CD8-positive, alpha-beta memory T cell (primary cell): ENCODE measurements around the gene GPN1. TPM values are rescaled to one million over a fixed set of nuclear protein-coding genes. Genes with fewer than 3 reads are reported as not detected.
A peak's percentile ranks its signal among the peaks of the same experiment; 100 is the strongest.
"Not testable (repeated sequence)": the region's sequence is repeated elsewhere in the genome, so short reads cannot be mapped to it uniquely, and the experiment has no call there.

Experiments used
- CTCF ChIA-PET: fragments of 350-600 bp; sonication (Branson Sonifier 250); formaldehyde crosslinking; loops from one replicate; lab custom pipeline; 2021; ENCODE audit warnings: antibody characterized with exemption; lab: Charles Lee
- POLR2A ChIA-PET: fragments of 350-600 bp; sonication (Branson Sonifier 250); formaldehyde crosslinking; loops from one replicate; lab custom pipeline; 2021; ENCODE audit warnings: antibody characterized with exemption; lab: Charles Lee
- DNase-seq, 5 donors: peaks; one replicate each; pipeline versions ENCODE4 v3.0.0 to v3.0.0-alpha.2; 2020 to 2022; ENCODE audit warnings: mixed read lengths in 1 of 5
- H3K27ac ChIP-seq: one replicate; pipeline ENCODE4 v1.7.0; 2013; ENCODE audit warnings: low read depth, mild to moderate bottlenecking, low read length, moderate library complexity
- H3K27me3 ChIP-seq: 2 replicates; pipeline ENCODE4 v1.7.0; 2013; ENCODE audit warnings: low read length, mild to moderate bottlenecking; ENCODE audit not compliant: insufficient read depth, poor library complexity, severe bottlenecking
- H3K36me3 ChIP-seq: 2 replicates; pipeline ENCODE4 v1.7.0; 2013; ENCODE audit warnings: mild to moderate bottlenecking, low read length, moderate library complexity; ENCODE audit not compliant: insufficient read depth
- H3K4me1 ChIP-seq: 2 replicates; pipeline ENCODE4 v1.7.0; 2013; ENCODE audit warnings: mild to moderate bottlenecking, low read length, moderate library complexity; ENCODE audit not compliant: insufficient read depth
- H3K4me3 ChIP-seq: 2 replicates; pipeline ENCODE4 v1.7.0; 2013; ENCODE audit warnings: mild to moderate bottlenecking, low read length
- H3K9me3 ChIP-seq: 2 replicates; pipeline ENCODE4 v1.7.0; 2013; ENCODE audit warnings: mild to moderate bottlenecking, low read length
- H3K27ac Mint-ChIP-seq, 8 donors: one replicate each; pipeline ENCODE4 v1.8.0; 2020 to 2021; ENCODE audit warnings: mixed read lengths in 8 of 8, mild to moderate bottlenecking in 6 of 8, inconsistent platforms in 3 of 8, moderate library complexity in 3 of 8
- H3K27me3 Mint-ChIP-seq, 2 donors: one replicate each; pipeline ENCODE4 v1.8.0; 2020 to 2021; ENCODE audit warnings: mixed read lengths in 2 of 2, mild to moderate bottlenecking in 1 of 2, moderate library complexity in 1 of 2
- H3K36me3 Mint-ChIP-seq, 3 donors: one replicate each; pipeline ENCODE4 v1.8.0; 2020 to 2021; ENCODE audit warnings: mixed read lengths in 3 of 3, inconsistent platforms in 1 of 3, mild to moderate bottlenecking in 1 of 3
- H3K4me1 Mint-ChIP-seq, 3 donors: one replicate each; pipeline ENCODE4 v1.8.0; 2020 to 2021; ENCODE audit warnings: mixed read lengths in 3 of 3, inconsistent platforms in 1 of 3, mild to moderate bottlenecking in 1 of 3
- H3K4me3 Mint-ChIP-seq, 7 donors: one replicate each; pipeline ENCODE4 v1.8.0; 2020 to 2021; ENCODE audit warnings: mixed read lengths in 7 of 7, mild to moderate bottlenecking in 6 of 7, moderate library complexity in 4 of 7, inconsistent platforms in 2 of 7
- H3K9me3 Mint-ChIP-seq, 5 donors: one replicate each; pipeline ENCODE4 v1.8.0; 2020 to 2022; ENCODE audit warnings: mixed read lengths in 5 of 5, mild to moderate bottlenecking in 3 of 5, moderate library complexity in 2 of 5, inconsistent platforms in 1 of 5
- polyA plus RNA-seq: library from polyadenylated mRNA; unstranded; fragments of 300-500 nt; fragmentation: Illumina TruSeq; gene quantifications from one replicate; pipeline ENCODE4 v1.2.3, GENCODE V29; 2021
- total RNA-seq, 2 experiments: library from RNA; stranded (reverse); gene quantifications; one replicate each; pipeline ENCODE4 v1.2.3, GENCODE V29; 2021

GPN1 gene
- total and polyA plus RNA-seq, 3 experiments from 2014 or later = 63.6 to 70.5 (median 67.3) TPM

GRCh38 chr2:27613985-27614384, 14.9 kb upstream of the GPN1 start:
- H3K27ac Mint-ChIP-seq = no peak overlapping the region
- Histone ChIP-seq H3K27me3 (no peaks in the 10 kb centered on the region), H3K9me3 (no peaks in the 10 kb centered on the region), H3K4me3 (no peak overlapping the region), H3K36me3 (peaks cover 39% of the 10 kb centered on the region), H3K4me1 (no peaks in the 10 kb centered on the region), H3K27ac (no peak overlapping the region)
- no peak overlapping the region for H3K4me3 Mint-ChIP-seq
- DNase-seq = no peak
- ChIA-PET POLR2A (no interaction called here), CTCF (interaction anchor here (0.7 to 0.8 kb wide), 2 partner anchors 9 to 11 kb away, joined by 3 read pairs; no protein-coding TSS in a partner anchor)
- H3K27me3 Mint-ChIP-seq = peaks cover 0 to 2% of the 10 kb centered on the region in 2 donors
- peaks cover 0 to 5% (median 4%) of the 10 kb centered on the region in 3 donors for H3K4me1 Mint-ChIP-seq
- H3K9me3 Mint-ChIP-seq = no peaks in the 10 kb centered on the region
- peaks cover 7 to 75% (median 22%) of the 10 kb centered on the region in 3 donors for H3K36me3 Mint-ChIP-seq

GRCh38 chr2:27615316-27615715, 13.5 kb upstream of the GPN1 start:
- H3K27me3 Mint-ChIP-seq = peaks cover 0 to 2% of the 10 kb centered on the region in 2 donors
- H3K27ac ChIP-seq = no peak overlapping the region
- no peak overlapping the region for H3K4me3 Mint-ChIP-seq
- peaks cover 0 to 5% (median 4%) of the 10 kb centered on the region in 3 donors for H3K4me1 Mint-ChIP-seq
- H3K36me3 ChIP-seq = peaks cover 39% of the 10 kb centered on the region
- no peaks in the 10 kb centered on the region for H3K9me3 Mint-ChIP-seq
- H3K27ac Mint-ChIP-seq = no peak overlapping the region
- no peaks in the 10 kb centered on the region for H3K27me3 ChIP-seq
- H3K4me3 ChIP-seq = no peak overlapping the region
- H3K4me1 ChIP-seq = no peaks in the 10 kb centered on the region
- DNase-seq = no peak
- peaks cover 7 to 75% (median 24%) of the 10 kb centered on the region in 3 donors for H3K36me3 Mint-ChIP-seq
- no peaks in the 10 kb centered on the region for H3K9me3 ChIP-seq
- ChIA-PET POLR2A (interaction anchor here (0.5 kb wide), 1 partner anchor 1502 kb away, joined by 3 read pairs; no protein-coding TSS in a partner anchor), CTCF (no interaction called here)

GRCh38 chr2:27621524-27621923, 7.3 kb upstream of the GPN1 start:
- peaks cover 7 to 70% (median 41%) of the 10 kb centered on the region in 3 donors for H3K36me3 Mint-ChIP-seq

GRCh38 chr2:27622921-27623384, 5.9 kb upstream of the GPN1 start:
- H3K36me3 ChIP-seq = peaks cover 35% of the 10 kb centered on the region
- H3K27ac ChIP-seq = no peak overlapping the region
- CTCF ChIA-PET = no interaction called here
- no peak overlapping the region for H3K4me3 ChIP-seq
- Mint-ChIP-seq H3K36me3 (peaks cover 0 to 58% (median 35%) of the 10 kb centered on the region in 3 donors), H3K4me3 (no peak overlapping the region), H3K27ac (peak overlapping the region in 5 of 8 donors; percentile 16 to 76 (median 37)), H3K4me1 (peaks cover 0 to 2% (median 0%) of the 10 kb centered on the region in 3 donors), H3K27me3 (no peaks in the 10 kb centered on the region), H3K9me3 (no peaks in the 10 kb centered on the region)
- POLR2A ChIA-PET = no interaction called here
- DNase-seq = no peak
- peaks cover 2% of the 10 kb centered on the region for H3K4me1 ChIP-seq
- H3K27me3 ChIP-seq = no peaks in the 10 kb centered on the region
- H3K9me3 ChIP-seq = no peaks in the 10 kb centered on the region

More at GRCh38 chr2:27621524-27621923, 7.3 kb upstream of the GPN1 start:
- H3K4me3 ChIP-seq = no peak overlapping the region
- H3K27me3 ChIP-seq = no peaks in the 10 kb centered on the region
- ChIA-PET POLR2A (no interaction called here), CTCF (no interaction called here)
- Mint-ChIP-seq H3K4me3 (no peak overlapping the region), H3K4me1 (no peaks in the 10 kb centered on the region), H3K9me3 (no peaks in the 10 kb centered on the region), H3K27ac (peak overlapping the region in 4 of 8 donors; percentile 17 to 58 (median 47)), H3K27me3 (no peaks in the 10 kb centered on the region)
- no peak overlapping the region for H3K27ac ChIP-seq
- no peak for DNase-seq
- no peaks in the 10 kb centered on the region for H3K9me3 ChIP-seq
- H3K36me3 ChIP-seq = peaks cover 49% of the 10 kb centered on the region
- H3K4me1 ChIP-seq = no peaks in the 10 kb centered on the region

GRCh38 chr2:27624943-27625342, 3.9 kb upstream of the GPN1 start:
- peaks cover 0 to 46% (median 29%) of the 10 kb centered on the region in 3 donors for H3K36me3 Mint-ChIP-seq
- peaks cover 0 to 2% (median 0%) of the 10 kb centered on the region in 3 donors for H3K4me1 Mint-ChIP-seq
- H3K27ac Mint-ChIP-seq = peak overlapping the region in 7 of 8 donors; percentile 3 to 83 (median 49)
- H3K4me3 ChIP-seq = no peak overlapping the region
- ChIA-PET CTCF (no interaction called here), POLR2A (no interaction called here)
- H3K9me3 ChIP-seq = no peaks in the 10 kb centered on the region
- H3K27ac ChIP-seq = no peak overlapping the region
- H3K9me3 Mint-ChIP-seq = no peaks in the 10 kb centered on the region
- no peak for DNase-seq
- peaks cover 14% of the 10 kb centered on the region for H3K4me1 ChIP-seq
- H3K4me3 Mint-ChIP-seq = no peak overlapping the region
- peaks cover 30% of the 10 kb centered on the region for H3K36me3 ChIP-seq
- H3K27me3 ChIP-seq = no peaks in the 10 kb centered on the region
- no peaks in the 10 kb centered on the region for H3K27me3 Mint-ChIP-seq

- POLR2A ChIA-PET, H3K27me3 ChIP-seq, H3K4me3 ChIP-seq, H3K27me3 Mint-ChIP-seq, CTCF ChIA-PET, H3K9me3 Mint-ChIP-seq, H3K9me3 ChIP-seq, H3K27ac ChIP-seq, DNase-seq: not testable (repeated sequence)
- Mint-ChIP-seq H3K36me3 (peaks cover 0 to 42% (median 25%) of the 10 kb centered on the region in 3 donors), H3K4me1 (peaks cover 10 to 14% (median 13%) of the 10 kb centered on the region in 3 donors), H3K27ac (peak overlapping the region in 6 of 8 donors; percentile 11 to 85 (median 52)), H3K4me3 (peak overlapping the region in 1 of 7 donors; percentile 16)
- H3K4me1 ChIP-seq = peaks cover 15% of the 10 kb centered on the region
- H3K36me3 ChIP-seq = peaks cover 33% of the 10 kb centered on the region
Measured at GRCh38 chr2:27626323-27626722, 2.5 kb upstream of the GPN1 start.

GRCh38 chr2:27626921-27627320, 1.9 kb upstream of the GPN1 start:
- H3K9me3 ChIP-seq, H3K9me3 Mint-ChIP-seq, H3K27me3 ChIP-seq, POLR2A ChIA-PET, DNase-seq, H3K27ac ChIP-seq, H3K4me3 ChIP-seq, H3K27me3 Mint-ChIP-seq, CTCF ChIA-PET: not testable (repeated sequence)
- H3K4me1 ChIP-seq = peaks cover 15% of the 10 kb centered on the region
- H3K36me3 ChIP-seq = peaks cover 34% of the 10 kb centered on the region
- H3K36me3 Mint-ChIP-seq = peaks cover 0 to 42% (median 24%) of the 10 kb centered on the region in 3 donors
- peaks cover 15 to 19% (median 16%) of the 10 kb centered on the region in 3 donors for H3K4me1 Mint-ChIP-seq
- peak overlapping the region in 2 of 7 donors; percentile 12 to 13 for H3K4me3 Mint-ChIP-seq
- peak overlapping the region in 4 of 8 donors; percentile 11 to 94 (median 60) for H3K27ac Mint-ChIP-seq
